ENCODE measurements around the gene ANKIB1.

- TF ChIP-seq, protein P1, sequence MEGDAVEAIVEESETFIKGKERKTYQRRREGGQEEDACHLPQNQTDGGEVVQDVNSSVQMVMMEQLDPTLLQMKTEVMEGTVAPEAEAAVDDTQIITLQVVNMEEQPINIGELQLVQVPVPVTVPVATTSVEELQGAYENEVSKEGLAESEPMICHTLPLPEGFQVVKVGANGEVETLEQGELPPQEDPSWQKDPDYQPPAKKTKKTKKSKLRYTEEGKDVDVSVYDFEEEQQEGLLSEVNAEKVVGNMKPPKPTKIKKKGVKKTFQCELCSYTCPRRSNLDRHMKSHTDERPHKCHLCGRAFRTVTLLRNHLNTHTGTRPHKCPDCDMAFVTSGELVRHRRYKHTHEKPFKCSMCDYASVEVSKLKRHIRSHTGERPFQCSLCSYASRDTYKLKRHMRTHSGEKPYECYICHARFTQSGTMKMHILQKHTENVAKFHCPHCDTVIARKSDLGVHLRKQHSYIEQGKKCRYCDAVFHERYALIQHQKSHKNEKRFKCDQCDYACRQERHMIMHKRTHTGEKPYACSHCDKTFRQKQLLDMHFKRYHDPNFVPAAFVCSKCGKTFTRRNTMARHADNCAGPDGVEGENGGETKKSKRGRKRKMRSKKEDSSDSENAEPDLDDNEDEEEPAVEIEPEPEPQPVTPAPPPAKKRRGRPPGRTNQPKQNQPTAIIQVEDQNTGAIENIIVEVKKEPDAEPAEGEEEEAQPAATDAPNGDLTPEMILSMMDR (IDR thresholded peaks at IDR 0.05), result no peak
- TF ChIP-seq TP53 (CRISPR knock-in tag; IDR thresholded peaks at IDR 0.05) (no peak), MAX (IDR thresholded peaks at IDR 0.05) (no peak), HMGXB4 (CRISPR knock-in tag; IDR thresholded peaks at IDR 0.05; ENCODE audit: borderline replicate concordance) (no peak)
Measured at GRCh38 chr7:92296880-92297445, 51.2 kb downstream of the ANKIB1 start.

Data from A549 (cell line).